Epidermal melanocyte (primary cell): ENCODE results near the gene PRICKLE4.

Source experiments
- DNase-seq: peaks from one replicate; pipeline ENCODE4 v3.0.0; 2011; ENCODE audit warnings: low spot score; ENCODE audit not compliant: insufficient read length

Gene PRICKLE4

DNA sequence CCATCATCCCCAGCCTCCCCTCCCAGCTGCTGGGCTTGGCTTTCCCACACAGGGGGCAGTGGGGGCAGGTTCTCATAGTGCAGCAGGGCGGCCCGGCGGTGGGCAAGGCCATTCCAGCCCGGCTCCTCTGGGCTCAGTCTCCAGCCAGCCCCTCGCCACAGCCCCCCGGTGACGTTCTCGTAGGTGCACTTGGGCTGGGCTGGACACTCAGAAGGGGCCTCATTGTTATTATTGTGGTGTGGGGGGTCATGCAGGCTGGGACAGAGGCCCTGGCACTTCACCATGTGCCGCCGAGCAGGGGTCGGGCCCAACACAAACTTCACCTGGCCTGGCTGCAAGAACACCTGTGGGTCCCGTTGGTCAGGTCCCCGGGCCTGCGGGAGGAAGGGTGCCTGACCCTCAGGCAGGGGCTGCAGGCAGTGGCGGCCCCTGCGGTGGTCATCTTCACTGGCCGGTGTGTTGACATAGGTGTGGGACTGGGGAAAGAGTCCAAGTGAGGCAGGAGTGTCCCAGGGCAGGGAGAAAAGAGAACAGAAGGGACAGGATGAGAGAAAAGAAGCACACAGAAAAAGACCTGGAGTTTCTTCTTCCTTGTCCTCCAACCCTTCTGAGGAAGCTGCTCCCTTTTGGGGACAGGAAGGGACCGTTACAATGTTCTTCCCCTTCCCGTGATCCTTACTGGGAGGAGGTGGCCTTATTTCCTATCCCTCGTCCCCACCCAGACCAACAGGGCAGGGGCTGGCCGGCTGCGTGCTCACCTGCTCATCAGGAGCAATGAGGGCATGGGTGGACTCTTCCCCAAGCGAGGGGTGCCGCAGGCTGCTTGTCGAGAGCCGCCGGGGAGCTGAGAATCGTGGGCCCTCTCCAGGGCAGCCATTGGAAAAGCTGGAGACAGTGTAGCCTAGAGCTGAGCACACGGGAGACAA is 9.3 kb upstream of the PRICKLE4 start:
- DNase-seq, result no peak

DNA sequence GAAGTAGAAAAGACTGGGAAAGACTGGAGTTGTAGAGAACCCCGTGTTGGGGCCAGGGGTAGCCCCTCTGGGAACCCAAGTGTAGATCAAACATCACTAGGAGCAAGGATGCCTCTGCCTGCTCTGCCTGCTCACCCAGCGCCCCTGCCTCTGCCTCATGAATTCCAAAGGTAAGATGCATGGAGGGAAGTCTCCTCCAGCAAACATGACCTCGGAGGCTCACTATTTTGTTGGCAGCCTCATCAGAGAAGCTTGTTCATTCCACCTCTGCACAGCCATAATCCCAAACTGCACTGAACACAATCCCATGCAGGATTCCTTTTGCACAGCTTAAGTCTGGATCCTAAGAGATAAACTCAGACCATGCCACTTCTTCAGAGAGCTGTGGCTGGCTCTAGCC is 5.7 kb upstream of the PRICKLE4 start:
- DNase-seq, result no peak

DNA sequence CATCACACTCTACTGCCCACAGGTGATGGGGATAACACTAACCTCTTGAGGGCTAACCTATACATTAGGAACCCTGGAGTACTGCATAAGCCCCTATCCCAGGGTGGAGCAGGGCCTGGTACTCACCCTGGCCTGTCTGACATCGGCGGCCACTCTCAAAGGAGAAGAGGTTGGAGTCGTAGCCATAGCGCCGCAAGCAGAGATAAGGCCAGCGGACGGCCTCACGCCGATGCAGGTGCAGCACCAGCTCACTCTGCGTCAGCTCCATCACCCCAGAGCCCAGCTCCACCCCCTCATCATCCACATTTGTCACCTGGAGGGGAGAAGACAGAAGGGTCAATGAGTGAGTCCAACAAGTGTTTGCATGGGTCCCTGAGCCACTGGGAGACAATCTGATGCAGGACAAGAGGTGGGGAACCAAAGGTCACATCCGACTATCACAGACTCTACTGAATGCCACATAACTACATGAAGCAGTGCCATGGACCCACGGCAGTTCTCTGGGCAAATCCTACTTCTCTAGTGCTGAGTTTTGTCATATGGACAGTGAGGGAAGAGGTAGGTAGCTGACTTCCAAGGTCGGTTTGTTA is 5.2 kb upstream of the PRICKLE4 start:
- DNase-seq, result no peak

DNA sequence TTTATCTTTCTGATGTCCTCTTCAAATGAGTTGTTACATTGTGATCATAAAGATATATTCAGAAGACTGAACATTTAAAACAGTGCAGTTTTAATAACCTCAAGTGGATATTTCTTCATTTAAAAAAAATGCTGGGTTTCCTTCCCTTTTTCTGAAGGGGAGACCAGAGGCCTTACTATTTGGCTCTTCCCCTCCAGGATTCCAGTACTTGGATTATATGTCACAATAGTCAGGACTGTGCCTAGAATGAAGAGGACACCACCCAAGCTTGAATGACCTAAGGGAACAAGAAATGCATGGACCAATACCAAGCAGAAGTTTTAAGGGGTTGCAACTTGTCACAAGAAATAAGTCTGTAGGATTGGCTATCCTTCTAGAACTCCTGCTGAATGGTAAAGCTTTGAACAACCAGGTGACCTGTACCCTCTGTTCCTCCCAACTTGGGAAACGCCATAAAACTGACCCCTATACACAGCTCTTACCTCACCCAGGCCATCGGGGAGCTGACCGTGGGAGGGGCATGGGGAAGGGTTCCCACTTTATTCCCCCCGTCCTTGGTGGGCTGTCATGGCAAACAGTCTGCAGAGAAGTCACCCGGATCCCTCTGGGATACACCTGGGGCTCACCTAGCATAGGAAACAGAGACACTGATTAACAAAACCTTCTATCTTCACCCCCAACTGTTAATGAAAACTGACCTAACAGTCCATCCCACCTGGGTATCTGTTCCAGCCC is 2.9 kb upstream of the PRICKLE4 start:
- no peak for DNase-seq

DNA sequence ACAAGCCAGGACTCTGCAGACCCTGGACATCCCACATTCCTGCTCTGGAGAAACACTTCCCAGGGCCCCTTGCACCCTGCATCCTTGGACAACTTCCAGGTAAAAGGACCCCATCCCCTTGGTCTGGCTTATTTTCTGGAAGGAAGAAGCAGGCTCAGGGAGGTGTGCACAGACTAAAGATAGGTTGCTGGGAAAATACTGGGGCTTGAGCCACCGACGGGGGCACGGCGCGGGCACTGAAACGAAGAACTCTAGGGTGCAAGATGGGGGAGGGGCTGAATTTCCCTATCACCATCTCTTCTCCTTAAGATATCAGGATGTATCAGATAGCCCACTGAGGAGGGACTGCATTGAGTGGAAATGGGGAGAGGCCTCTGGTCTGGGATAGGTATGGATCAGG is 1.7 kb upstream of the PRICKLE4 start:
- DNase-seq, result no peak

DNA sequence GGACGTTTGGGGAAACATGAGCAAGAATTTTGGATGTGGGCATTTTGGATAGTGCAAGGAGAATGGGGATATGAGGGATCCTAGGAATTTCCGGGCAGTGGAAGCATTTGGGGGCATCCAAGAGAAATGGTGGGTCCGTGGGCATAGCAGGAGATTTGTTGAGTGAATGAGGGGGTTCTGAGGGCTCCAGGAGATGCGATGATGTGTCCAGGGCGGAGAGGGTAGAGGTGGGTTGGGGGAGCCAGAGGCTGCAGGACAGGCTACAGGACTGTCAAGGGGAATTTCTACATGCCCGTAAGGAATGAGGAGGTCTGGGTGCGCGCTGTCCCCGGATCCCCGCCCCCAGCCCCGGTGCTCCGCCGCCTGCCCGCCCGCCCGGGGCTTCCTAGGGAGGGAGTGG is 1.2 kb upstream of the PRICKLE4 start:
- no peak for DNase-seq

DNA sequence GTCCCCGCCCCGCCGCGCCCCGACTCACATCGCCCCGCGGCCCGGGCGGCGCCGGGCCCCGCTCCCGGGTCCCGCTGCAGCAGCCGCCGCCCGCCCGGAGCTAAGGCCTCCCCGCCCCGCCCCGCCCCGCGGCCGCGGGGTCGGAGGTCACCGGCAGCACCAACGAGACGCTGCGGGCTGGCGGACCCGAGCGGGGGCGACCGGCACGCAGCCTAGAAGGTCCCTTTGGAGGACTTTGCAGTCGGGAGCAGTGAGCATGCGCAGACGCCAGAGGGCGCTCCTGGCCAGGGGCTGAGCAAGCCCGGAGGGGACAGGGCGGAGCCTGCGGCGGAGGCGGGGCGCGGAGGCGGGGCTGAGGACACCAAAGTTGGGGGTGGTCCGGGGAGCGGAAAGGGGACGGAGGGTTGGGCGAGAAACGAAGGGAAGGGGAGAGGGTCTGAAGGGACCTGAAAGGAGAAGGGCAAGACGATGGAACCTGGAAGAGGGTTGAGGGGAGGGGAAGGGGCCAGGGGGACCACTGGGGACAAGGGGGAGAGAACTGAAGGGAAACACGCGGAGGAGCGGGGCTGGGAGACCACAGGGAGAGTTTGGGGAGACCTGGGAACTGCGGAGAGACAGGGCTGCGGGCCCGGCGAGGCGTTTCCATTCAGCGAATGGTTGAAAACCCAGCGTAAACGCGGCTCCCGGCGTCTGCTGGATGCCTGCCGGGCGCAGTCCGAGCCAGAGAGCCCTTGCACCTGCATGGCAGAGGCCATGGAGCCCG is 613 bp upstream of the PRICKLE4 start, which contains the start of gene FRS3:
Gene FRS3, minus strand, starts transcription at position 113 of the 763 bp plus-strand sequence. CDS start 2,913 bp downstream, outside the sequence.
- DNase-seq, result peak; percentile 94

DNA sequence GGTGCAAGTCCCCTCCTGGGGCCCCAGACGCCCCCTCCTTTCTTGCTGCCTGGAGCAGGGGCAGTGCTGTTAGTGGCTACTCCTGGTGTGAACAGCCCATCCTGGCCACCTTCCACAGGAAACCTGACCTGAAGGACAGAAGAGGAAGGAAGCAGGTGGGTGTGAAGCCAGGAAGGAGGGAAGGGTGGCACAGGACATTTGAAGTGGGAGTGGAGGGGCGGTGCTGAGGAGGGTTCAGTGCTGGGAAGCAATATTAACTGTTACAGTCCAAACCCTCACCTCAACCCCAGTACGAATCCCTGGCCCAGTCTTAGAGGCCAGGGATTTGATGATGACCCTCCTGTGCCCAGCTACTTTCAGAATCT is 766 bp downstream of the PRICKLE4 start:
- peak; percentile 7 for DNase-seq

DNA sequence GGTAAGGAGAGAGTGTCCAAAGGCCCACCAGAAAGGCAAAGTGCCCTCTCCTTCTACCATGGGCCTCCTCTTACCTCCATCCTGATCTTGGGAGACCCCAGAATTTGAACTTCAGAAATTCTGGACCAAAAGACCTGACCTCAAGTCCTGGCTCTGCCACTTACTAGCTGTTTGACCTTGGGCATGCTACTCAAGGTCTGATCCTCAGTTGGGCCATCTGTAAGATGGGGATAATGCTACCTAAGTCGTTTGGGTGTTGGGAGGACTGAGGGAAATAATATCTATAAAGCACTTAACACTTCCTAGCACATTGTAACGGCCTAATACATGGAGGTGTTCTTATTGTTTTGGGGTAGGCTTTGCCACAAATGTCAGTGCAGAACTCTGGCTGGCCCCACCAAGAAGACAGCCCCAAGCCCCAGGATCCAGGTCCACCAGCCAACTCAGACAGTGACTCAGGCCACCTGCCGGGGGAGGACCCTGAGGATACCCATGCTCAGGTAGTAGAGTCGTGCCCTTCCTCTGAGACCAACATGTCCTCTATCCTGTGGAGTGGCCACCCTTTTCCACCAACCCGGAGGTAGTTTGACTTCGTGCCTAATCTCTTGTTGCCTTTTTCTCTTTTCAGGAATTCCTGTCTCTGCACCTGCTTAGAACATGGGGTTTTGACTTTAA is 2.7 kb downstream of the PRICKLE4 start:
- no peak for DNase-seq

DNA sequence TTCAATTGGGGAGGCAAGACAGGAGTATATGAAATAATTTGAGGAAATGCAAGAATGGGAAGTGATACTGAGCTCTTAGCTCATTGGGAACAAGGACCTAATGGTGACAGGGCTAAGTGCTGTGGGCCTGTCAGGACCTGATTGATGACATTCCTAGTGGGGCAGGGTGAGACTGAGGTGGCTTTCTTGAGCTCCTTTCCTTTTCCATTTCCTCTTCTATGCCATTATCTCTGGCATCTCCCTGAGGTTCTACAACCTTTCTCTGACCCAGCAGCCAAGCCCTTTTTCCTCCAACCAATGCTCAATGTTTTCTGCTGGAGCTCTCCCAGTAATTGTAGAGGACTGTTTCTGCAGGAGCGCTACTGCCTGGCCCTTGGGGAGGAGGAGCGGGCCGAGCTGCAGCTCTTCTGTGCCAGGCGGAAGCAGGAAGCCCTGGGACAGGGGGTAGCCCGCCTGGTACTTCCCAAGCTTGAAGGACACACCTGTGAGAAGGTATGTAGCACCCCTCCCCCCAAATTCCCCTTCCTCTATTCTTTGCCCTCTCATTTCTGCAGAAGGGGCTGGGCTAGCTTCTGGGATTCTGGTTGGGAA is 4.1 kb downstream of the PRICKLE4 start:
- DNase-seq, result no peak

DNA sequence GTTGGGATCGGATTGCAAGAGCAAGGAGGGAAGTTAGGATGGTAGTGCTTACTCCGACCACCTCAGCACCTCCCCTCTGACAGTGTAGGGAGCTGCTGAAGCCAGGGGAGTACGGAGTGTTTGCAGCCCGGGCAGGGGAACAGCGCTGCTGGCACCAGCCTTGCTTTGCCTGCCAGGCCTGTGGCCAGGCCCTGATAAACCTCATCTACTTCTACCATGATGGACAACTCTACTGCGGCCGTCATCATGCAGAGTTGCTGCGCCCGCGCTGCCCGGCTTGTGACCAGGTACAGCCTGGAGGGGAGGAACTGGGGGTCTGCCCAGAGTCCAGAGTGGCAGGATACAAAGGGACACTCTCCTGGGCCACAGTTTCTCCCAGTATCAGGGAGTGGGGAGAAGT is 4.7 kb downstream of the PRICKLE4 start:
- DNase-seq, result no peak

DNA sequence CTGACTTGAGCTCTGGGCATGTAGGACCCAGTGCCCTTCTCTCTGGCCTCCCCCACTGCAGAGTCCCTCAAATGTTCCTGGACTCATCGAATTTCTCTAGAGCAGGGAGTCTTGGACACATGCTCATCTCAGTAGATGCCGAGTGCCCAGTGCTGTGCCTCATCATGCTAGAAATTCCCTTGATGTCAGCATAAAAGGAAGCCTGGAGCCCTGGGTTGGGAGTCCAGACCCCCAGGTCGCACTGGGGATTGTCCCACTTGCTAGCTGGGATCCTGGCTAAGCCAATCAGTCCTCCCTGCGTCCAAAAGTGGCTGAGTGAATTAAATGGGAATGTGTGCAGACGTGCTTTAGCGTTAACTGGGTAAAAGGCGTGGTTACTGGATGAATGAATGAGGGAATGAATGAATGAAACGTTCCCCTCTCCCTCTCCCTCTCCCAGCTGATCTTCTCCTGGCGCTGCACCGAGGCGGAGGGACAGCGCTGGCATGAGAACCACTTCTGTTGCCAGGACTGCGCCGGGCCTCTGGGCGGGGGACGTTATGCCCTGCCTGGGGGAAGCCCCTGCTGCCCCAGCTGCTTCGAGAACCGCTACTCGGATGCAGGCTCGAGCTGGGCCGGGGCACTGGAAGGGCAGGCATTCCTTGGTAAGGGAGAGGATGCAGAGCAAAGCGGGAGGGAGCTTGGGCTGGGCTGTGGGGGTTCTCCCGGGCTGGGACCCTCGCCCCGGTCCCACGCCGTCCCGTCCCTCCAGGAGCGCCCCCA is 5.3 kb downstream of the PRICKLE4 start:
- no peak for DNase-seq

DNA sequence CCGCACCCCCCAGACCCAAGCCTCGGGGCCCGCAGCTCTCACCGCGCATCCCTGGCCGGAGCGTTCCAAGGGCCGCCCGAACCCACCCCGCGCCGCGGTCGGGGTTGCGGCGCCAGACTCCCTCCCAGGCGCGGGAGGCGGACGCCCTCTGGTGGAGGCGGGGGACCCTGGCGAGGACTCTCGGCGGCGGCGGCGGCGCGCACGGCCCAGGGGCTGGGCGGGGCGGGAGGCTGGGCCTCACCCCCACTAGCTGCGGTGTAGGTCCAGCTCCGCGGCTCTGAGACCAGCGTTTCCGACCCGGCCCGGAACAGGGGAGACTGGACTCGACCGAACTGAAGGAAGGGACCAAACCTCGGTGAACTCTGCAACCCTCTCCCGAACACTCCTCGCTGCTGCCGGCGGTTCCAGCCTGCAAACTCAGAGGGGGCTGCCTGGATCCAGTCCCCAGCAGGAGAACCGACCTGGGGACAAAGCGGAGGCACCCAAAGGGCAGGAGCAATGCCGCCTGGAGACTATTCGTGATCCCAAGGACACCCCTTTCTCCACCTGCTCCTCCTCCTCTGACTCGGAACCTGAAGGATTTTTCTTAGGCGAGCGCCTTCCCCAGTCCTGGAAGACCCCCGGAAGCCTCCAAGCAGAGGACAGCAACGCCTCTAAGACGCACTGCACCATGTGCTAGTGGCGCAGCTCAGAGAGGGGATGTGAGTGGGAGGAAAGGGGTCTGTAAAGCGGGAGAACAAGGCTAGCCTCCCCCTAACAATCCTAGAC is 6.1 kb downstream of the PRICKLE4 start:
- peak; percentile 89 for DNase-seq

DNA sequence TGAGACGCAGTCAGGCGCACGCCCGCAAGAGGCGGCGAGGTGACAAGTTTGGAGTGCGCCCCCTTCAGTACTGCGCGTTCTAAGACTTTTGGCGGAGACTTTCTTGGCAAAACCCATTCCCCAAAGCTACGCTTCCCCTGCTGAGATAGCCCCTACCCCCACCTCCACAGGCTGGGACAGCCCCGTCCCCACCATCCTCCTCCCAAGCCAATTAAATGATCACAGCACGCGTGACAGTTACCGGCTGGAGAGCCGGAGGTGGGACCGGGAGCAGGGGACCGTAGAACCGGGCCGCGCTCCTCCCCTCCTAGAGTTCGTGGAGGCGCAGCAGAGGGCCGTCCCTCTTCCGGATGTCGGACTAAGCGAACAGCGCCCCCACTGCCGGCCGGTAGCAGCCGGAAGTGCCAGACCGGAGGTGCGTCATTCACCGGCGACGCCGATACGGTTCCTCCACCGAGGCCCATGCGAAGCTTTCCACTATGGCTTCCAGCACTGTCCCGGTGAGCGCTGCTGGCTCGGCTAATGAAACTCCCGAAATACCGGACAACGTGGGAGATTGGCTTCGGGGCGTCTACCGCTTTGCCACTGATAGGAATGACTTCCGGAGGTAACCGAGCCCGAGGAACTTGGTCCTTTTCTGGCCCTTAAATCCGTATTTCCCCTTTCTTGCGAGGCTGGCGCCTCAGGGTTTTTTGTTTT is 6.8 kb downstream of the PRICKLE4 start, which contains the start of gene TOMM6:
Gene TOMM6, plus strand, starts transcription at position 476 of the 699 bp plus-strand sequence. Its CDS starts 4 bp downstream, at position 480.
- peak; percentile 90 for DNase-seq

DNA sequence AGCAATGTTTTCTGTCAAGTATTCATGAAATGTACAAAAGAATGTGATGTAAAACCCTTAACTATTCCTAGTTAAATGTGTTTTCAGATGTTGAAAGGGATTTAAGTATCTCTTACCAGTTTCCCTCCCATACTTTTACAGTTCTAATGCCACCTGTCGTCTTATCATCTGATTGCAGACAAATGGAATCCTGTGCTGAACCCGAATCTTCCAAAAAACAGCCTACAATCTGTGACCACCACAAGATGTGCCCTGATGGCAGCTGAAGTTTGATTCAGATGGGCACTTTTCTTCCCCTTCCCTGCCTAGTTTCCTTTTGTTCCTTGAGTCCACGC is 8.8 kb downstream of the PRICKLE4 start:
- DNase-seq, result no peak

DNA sequence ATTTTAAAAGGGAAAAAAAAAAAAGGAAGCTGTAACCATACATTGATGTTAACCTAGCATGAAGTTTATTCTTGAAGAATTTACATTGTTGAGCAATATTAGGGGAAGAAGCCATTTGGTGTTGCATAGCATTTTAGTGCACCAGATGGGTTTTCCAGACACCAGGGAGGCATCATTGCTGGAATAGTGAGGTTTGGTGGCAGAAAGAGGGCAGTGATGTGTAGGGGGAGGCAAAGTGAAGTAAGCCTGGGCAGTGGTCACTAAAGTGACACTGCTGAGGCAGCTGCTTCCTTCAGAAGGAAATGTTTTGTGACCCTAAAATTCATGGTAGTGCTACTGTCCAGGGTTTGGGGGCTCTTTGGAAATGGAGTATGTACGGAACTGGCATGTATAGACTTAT is 9.5 kb downstream of the PRICKLE4 start:
- no peak for DNase-seq

DNA sequence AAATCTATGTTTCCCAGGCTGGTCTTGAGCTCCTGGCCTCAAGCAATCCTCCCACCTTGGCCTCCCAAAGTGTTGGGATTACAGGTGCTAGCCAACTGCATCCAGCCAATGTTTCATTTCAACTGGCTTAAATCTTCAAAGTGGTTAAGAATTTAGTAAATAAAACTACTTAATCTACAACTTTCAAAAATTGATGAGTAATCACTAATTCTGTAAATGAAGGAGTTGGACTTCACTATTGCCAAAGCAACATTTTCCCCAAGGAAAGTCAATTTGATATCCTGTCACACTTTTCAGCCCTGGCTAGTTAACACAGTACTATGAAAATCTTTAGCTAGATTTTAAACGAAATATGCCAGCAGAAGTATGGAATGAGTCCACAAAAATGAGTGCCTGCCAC is 10.7 kb downstream of the PRICKLE4 start:
- no peak for DNase-seq

DNA sequence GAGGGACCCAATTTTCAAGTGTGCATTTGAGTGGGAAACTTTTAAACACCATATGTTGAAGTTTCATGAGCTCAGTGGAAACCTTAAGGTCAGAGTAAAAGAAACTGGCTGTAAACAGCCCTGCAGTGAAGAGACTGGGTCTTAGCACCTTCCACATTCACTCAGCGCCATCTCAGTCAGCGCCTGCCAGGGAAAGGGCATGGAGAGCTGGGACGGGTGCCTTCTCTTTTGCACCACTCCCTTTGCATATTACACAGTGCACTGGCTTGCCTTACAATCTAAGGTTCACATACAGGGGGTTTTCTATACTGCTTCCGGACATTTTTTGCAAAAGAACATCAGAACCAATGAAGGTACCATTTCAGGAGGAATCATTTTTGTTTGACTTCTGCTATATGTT is 11.4 kb downstream of the PRICKLE4 start:
- DNase-seq, result no peak
